ENCODE data around the gene RBMX.

RBMX gene

GRCh38 chrX:136856050-136856449 is 24.5 kb downstream of the RBMX start:
- no peak for DNase-seq (ENCODE audit: low read depth in 2 of 2)

GRCh38 chrX:136851526-136851925 is 29.0 kb downstream of the RBMX start:
- H3K4me3 ChIP-seq (replicated peaks in 1 of 2; ENCODE audit: low read depth in 2 of 2, low read length in 2 of 2) = no peak overlapping the region
- DNase-seq (ENCODE audit: low read depth in 2 of 2) = no peak
- no peak for TF ChIP-seq CTCF (IDR thresholded peaks at IDR 0.05; ENCODE audit: low read depth, low read length)

More at GRCh38 chrX:136856050-136856449, 24.5 kb downstream of the RBMX start:
- no peak for TF ChIP-seq CTCF (IDR thresholded peaks at IDR 0.05; ENCODE audit: low read depth, low read length)
- H3K4me3 ChIP-seq (replicated peaks in 1 of 2; ENCODE audit: low read depth in 2 of 2, low read length in 2 of 2) = no peak overlapping the region

- no peak for TF ChIP-seq CTCF (IDR thresholded peaks at IDR 0.05; ENCODE audit: low read depth, low read length)
- no peak overlapping the region for H3K4me3 ChIP-seq (replicated peaks in 1 of 2; ENCODE audit: low read depth in 2 of 2, low read length in 2 of 2)
- peak; percentile 14 to 22 for DNase-seq (ENCODE audit: low read depth in 2 of 2)
Measured at GRCh38 chrX:136850441-136851175, 29.9 kb downstream of the RBMX start.

- TF ChIP-seq CTCF (IDR thresholded peaks at IDR 0.05; ENCODE audit: low read depth, low read length) = no peak
- DNase-seq (ENCODE audit: low read depth in 2 of 2) = no peak
- no peak overlapping the region for H3K4me3 ChIP-seq (replicated peaks in 1 of 2; ENCODE audit: low read depth in 2 of 2, low read length in 2 of 2)
Measured at GRCh38 chrX:136849395-136849794, 31.1 kb downstream of the RBMX start.

GRCh38 chrX:136847874-136848273 is 32.7 kb downstream of the RBMX start:
- DNase-seq (ENCODE audit: low read depth in 2 of 2) = no peak
- no peak overlapping the region for H3K4me3 ChIP-seq (replicated peaks in 1 of 2; ENCODE audit: low read depth in 2 of 2, low read length in 2 of 2)
- no peak for TF ChIP-seq CTCF (IDR thresholded peaks at IDR 0.05; ENCODE audit: low read depth, low read length)

- H3K4me3 ChIP-seq (replicated peaks in 1 of 2; ENCODE audit: low read depth in 2 of 2, low read length in 2 of 2) = no peak overlapping the region
- peak in 1 of 2 donors; percentile 7 for DNase-seq (ENCODE audit: low read depth in 2 of 2)
- no peak for TF ChIP-seq CTCF (IDR thresholded peaks at IDR 0.05; ENCODE audit: low read depth, low read length)
Measured at GRCh38 chrX:136839196-136839595, 41.3 kb downstream of the RBMX start.

GRCh38 chrX:136835761-136836160 is 44.8 kb downstream of the RBMX start:
- no peak for DNase-seq (ENCODE audit: low read depth in 2 of 2)
- no peak overlapping the region for H3K4me3 ChIP-seq (replicated peaks in 1 of 2; ENCODE audit: low read depth in 2 of 2, low read length in 2 of 2)
- no peak for TF ChIP-seq CTCF (IDR thresholded peaks at IDR 0.05; ENCODE audit: low read depth, low read length)

Measured in cardiac fibroblast (primary cell).